Endothelial cell of umbilical vein (primary cell): ENCODE data around the gene TRPM3.

Experiments used
- POLR2AphosphoS5 ChIP-seq: IDR thresholded peaks from 2 replicates; pipeline ENCODE4 v1.6.1; 2012; ENCODE audit warnings: low read depth, mild to moderate bottlenecking, control low read depth, low read length, moderate library complexity; ENCODE audit not compliant: insufficient read depth
- TF ChIP-seq, protein P1 (sequence below), 2 donors: IDR thresholded peaks; 1 replicate in 1 of 2; 2 replicates in 1 of 2; pipeline ENCODE4 v1.5.1; 2011; ENCODE audit warnings: low read length in 2 of 2, mild to moderate bottlenecking in 2 of 2, moderate library complexity in 2 of 2, control low read depth in 1 of 2, inconsistent platforms in 1 of 2, low read depth in 1 of 2; ENCODE audit not compliant: insufficient read depth in 1 of 2; ENCODE audit errors: extremely low read depth in 1 of 2

GRCh38 chr9:70994582-70994981 is 126.8 kb downstream of the TRPM3 start:
- TF ChIP-seq, protein P1, sequence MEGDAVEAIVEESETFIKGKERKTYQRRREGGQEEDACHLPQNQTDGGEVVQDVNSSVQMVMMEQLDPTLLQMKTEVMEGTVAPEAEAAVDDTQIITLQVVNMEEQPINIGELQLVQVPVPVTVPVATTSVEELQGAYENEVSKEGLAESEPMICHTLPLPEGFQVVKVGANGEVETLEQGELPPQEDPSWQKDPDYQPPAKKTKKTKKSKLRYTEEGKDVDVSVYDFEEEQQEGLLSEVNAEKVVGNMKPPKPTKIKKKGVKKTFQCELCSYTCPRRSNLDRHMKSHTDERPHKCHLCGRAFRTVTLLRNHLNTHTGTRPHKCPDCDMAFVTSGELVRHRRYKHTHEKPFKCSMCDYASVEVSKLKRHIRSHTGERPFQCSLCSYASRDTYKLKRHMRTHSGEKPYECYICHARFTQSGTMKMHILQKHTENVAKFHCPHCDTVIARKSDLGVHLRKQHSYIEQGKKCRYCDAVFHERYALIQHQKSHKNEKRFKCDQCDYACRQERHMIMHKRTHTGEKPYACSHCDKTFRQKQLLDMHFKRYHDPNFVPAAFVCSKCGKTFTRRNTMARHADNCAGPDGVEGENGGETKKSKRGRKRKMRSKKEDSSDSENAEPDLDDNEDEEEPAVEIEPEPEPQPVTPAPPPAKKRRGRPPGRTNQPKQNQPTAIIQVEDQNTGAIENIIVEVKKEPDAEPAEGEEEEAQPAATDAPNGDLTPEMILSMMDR (IDR thresholded peaks at IDR 0.05; ENCODE audit: extremely low read depth in 1 of 2, insufficient read depth in 1 of 2, low read depth in 1 of 2, low read length in 2 of 2), result no peak
- no peak for TF ChIP-seq POLR2AphosphoS5
